Spleen (tissue), 7 donors: Measurements from ENCODE around the gene AIG1.

Experiments used
- POLR2AphosphoS5 ChIP-seq, 3 donors: sonication (generic); formaldehyde crosslinking; IDR thresholded peaks; one replicate each; pipeline ENCODE4 v1.5.1; 2017; ENCODE audit warnings: antibody characterized with exemption in 3 of 3
- TF ChIP-seq, protein P1 (sequence below), 11 experiments: fragments of 200-600 bp in 7 of 11; fragments of 450-650 bp in 4 of 11; sonication (generic) in 4 of 11; IDR thresholded peaks in 8 of 11; conservative IDR thresholded peaks in 3 of 11; 1 replicate in 7 of 11; 2 replicates in 4 of 11; pipeline versions ENCODE4 v1.4.0 to v1.8.0; 2016 to 2021; ENCODE audit warnings: antibody characterized with exemption in 11 of 11, inconsistent platforms in 4 of 11, mild to moderate bottlenecking in 1 of 11
- donor health status: DM: no; HTN: no; CAD: no; lungs with moderate emphysema.
- donor health status: DM: no; HTN: no; CAD: no.
- donor health status: DM: no; HTN: no; CAD: no.

DNA sequence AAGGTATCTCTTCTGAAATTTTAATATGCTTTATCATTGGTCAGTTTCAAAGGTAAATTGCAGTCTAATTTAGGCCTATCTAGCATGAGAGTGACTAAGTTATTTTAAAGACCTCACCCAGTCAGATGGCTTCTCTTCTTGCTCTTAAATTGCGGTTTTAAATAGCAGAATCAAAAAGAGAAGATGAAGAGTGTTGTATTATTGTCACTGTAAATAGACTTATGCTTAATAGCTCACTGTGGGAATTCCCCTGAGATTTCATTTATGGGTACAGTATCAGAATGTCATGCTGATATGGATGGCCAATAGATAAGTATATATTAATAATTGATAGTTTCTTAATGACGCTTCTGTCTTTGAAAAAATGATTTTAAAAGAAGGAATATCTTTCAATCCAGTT is 35.7 kb downstream of the AIG1 start:
- TF ChIP-seq, protein P1, sequence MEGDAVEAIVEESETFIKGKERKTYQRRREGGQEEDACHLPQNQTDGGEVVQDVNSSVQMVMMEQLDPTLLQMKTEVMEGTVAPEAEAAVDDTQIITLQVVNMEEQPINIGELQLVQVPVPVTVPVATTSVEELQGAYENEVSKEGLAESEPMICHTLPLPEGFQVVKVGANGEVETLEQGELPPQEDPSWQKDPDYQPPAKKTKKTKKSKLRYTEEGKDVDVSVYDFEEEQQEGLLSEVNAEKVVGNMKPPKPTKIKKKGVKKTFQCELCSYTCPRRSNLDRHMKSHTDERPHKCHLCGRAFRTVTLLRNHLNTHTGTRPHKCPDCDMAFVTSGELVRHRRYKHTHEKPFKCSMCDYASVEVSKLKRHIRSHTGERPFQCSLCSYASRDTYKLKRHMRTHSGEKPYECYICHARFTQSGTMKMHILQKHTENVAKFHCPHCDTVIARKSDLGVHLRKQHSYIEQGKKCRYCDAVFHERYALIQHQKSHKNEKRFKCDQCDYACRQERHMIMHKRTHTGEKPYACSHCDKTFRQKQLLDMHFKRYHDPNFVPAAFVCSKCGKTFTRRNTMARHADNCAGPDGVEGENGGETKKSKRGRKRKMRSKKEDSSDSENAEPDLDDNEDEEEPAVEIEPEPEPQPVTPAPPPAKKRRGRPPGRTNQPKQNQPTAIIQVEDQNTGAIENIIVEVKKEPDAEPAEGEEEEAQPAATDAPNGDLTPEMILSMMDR (IDR thresholded peaks at IDR 0.05 in 8 of 11, conservative IDR thresholded peaks at IDR 0.05 in 3 of 11): no peak
- no peak for TF ChIP-seq POLR2AphosphoS5 (IDR thresholded peaks at IDR 0.05)
